HG02623 (cell line): ENCODE results near the gene HSD17B8.

Source experiments
- ATAC-seq: cut with Tn5 transposase; IDR thresholded peaks from one replicate; pipeline ENCODE4 v1.9.1; 2021; ENCODE audit warnings: moderate library complexity; ENCODE audit not compliant: unreplicated experiment

Gene HSD17B8

GRCh38 chr6:33236328-33236727 lies 31.9 kb downstream of the HSD17B8 start:
- no peak for ATAC-seq

GRCh38 chr6:33236852-33237251 lies 32.4 kb downstream of the HSD17B8 start:
- ATAC-seq: no peak

- ATAC-seq: no peak
These were observed 33.3 kb downstream of the HSD17B8 start for GRCh38 chr6:33237741-33238140.

GRCh38 chr6:33241968-33242367 lies 37.5 kb downstream of the HSD17B8 start:
- ATAC-seq: no peak

GRCh38 chr6:33243476-33243875 lies 39.0 kb downstream of the HSD17B8 start:
- ATAC-seq: no peak

GRCh38 chr6:33247977-33248642 lies 43.7 kb downstream of the HSD17B8 start:
- ATAC-seq: peak; percentile 27

- ATAC-seq: peak; percentile 7
These were observed 44.1 kb downstream of the HSD17B8 start for GRCh38 chr6:33248643-33248931.

- ATAC-seq: peak; percentile 83
These were observed 44.7 kb downstream of the HSD17B8 start for GRCh38 chr6:33248932-33249731.

- ATAC-seq: no peak
These were observed 45.5 kb downstream of the HSD17B8 start for GRCh38 chr6:33249732-33250630.

- no peak for ATAC-seq
These were observed 46.3 kb downstream of the HSD17B8 start for GRCh38 chr6:33250731-33251130.

- no peak for ATAC-seq
These were observed 47.0 kb downstream of the HSD17B8 start for GRCh38 chr6:33251395-33252012.

- no peak for ATAC-seq
These were observed 48.3 kb downstream of the HSD17B8 start for GRCh38 chr6:33252759-33253158.

- ATAC-seq: no peak
These were observed 50.1 kb downstream of the HSD17B8 start for GRCh38 chr6:33254591-33254990.
